K562 (cell line): Measurements from ENCODE around the gene HDAC5. TPM values are rescaled to one million over a fixed set of nuclear protein-coding genes. Genes with fewer than 3 reads are reported as not detected.

Source experiments
- ATAC-seq: fragments of 200-7000 bp; cut with Tn5 transposase; 3 replicates; pipeline ENCODE4 v1.9.1; 2020; ENCODE audit warnings: moderate library complexity
- BruUV-seq: library from RNA; stranded (reverse); fragments of 400-500 nt; replicated peaks from 2 replicates; lab custom pipeline; 2021; lab: Mats Ljungman, UMichigan
- CTCF ChIA-PET: fragments of 300-600 bp; formaldehyde crosslinking; extraction: SDS; loops from one replicate; lab custom pipeline; 2021; ENCODE audit warnings: low intra/inter-chr PET ratio; lab: Yijun Ruan, JAX
- POLR2A ChIA-PET: fragments of 300-600, 350-650 bp; sonication (Branson Sonifier 250); formaldehyde crosslinking; extraction: SDS; loops from one replicate; lab custom pipeline; 2021; ENCODE audit warnings: antibody characterized with exemption, inconsistent platforms; lab: Yijun Ruan, JAX
- DNase-seq, 4 experiments: peaks; one replicate each; pipeline versions ENCODE4 v3.0.0 to v3.0.0-alpha.2; 2011 to 2018; ENCODE audit warnings: low spot score in 3 of 4, mixed read lengths in 3 of 4; ENCODE audit errors: extremely low read depth in 1 of 4
- FAIRE-seq: peaks from 2 replicates; lab custom pipeline; 2011; peaks lifted over from hg19 to GRCh38; lab: Jason Lieb, UNC
- H2AFZ ChIP-seq: 2 replicates; pipeline ENCODE4 v1.6.0; 2011; ENCODE audit warnings: low read depth, low read length, control low read depth, inconsistent platforms
- H3K27ac ChIP-seq: fragments of 200-600 bp; 3 replicates; pipeline ENCODE4 v1.8.0; 2011; ENCODE audit warnings: low read depth, mild to moderate bottlenecking, control low read depth, inconsistent platforms, low read length, moderate library complexity, mixed read lengths; ENCODE audit errors: extremely low read depth
- H3K27me3 ChIP-seq, 2 experiments: fragments of 300-600 bp in 1 of 2; 2 replicates in 1 of 2; 3 replicates in 1 of 2; pipeline versions ENCODE4 v1.6.0 to v1.8.0; 2011; ENCODE audit warnings: inconsistent platforms in 2 of 2, low read length in 2 of 2, mild to moderate bottlenecking in 1 of 2, mixed read lengths in 1 of 2, moderate library complexity in 1 of 2; ENCODE audit not compliant: control insufficient read depth in 2 of 2, insufficient read depth in 2 of 2
- H3K36me3 ChIP-seq: fragments of 300-600 bp; 3 replicates; pipeline ENCODE4 v1.8.0; 2011; ENCODE audit warnings: mild to moderate bottlenecking, low read length, inconsistent platforms; ENCODE audit not compliant: control insufficient read depth, insufficient read depth
- H3K4me1 ChIP-seq, 2 experiments: fragments of 200-600 bp in 1 of 2; replicated peaks in 1 of 2; 2 replicates in 1 of 2; 3 replicates in 1 of 2; pipeline versions ENCODE4 v1.5.1 to v1.8.0; 2011; ENCODE audit warnings: inconsistent platforms in 2 of 2, low read length in 2 of 2, mild to moderate bottlenecking in 1 of 2, mixed read lengths in 1 of 2, moderate library complexity in 1 of 2; ENCODE audit not compliant: control insufficient read depth in 2 of 2, insufficient read depth in 2 of 2
- H3K4me2 ChIP-seq: 2 replicates; pipeline ENCODE4 v1.6.1; 2011; ENCODE audit warnings: low read length, control low read depth, inconsistent platforms, mixed read lengths; ENCODE audit not compliant: insufficient read depth
- H3K4me3 ChIP-seq: fragments of 200-600 bp; sonication (generic), shearing (Covaris generic); 2 replicates; pipeline ENCODE4 v1.5.1; 2016; ENCODE audit warnings: control low read depth, inconsistent platforms
- H3K79me2 ChIP-seq: fragments of 200-600 bp; 3 replicates; pipeline ENCODE4 v1.8.0; 2011; ENCODE audit warnings: low read length, inconsistent platforms; ENCODE audit not compliant: control insufficient read depth, insufficient read depth
- H3K9ac ChIP-seq, 2 experiments: 2 replicates each; pipeline versions ENCODE4 v1.6.0 to v1.6.1; 2011; ENCODE audit warnings: low read depth in 2 of 2, low read length in 2 of 2, control low read depth in 1 of 2, inconsistent platforms in 1 of 2, mild to moderate bottlenecking in 1 of 2, mixed read lengths in 1 of 2; ENCODE audit not compliant: insufficient read depth in 1 of 2
- H3K9me1 ChIP-seq: one replicate; pipeline ENCODE4 v1.6.0; 2011; ENCODE audit warnings: inconsistent platforms, mild to moderate bottlenecking, low read length, moderate library complexity; ENCODE audit not compliant: control insufficient read depth, insufficient read depth
- H3K9me3 ChIP-seq: replicated peaks from 2 replicates; pipeline ENCODE4 v1.5.1; 2011; ENCODE audit warnings: low read depth, low read length, inconsistent platforms; ENCODE audit not compliant: control insufficient read depth, insufficient read depth
- H4K20me1 ChIP-seq: replicated peaks from 2 replicates; pipeline ENCODE4 v1.6.1; 2011; ENCODE audit warnings: low read length, inconsistent platforms, mixed read lengths; ENCODE audit not compliant: control insufficient read depth, insufficient read depth
- BRF1 ChIP-seq: IDR thresholded peaks from 3 replicates; pipeline ENCODE4 v1.6.1; 2011; ENCODE audit warnings: borderline replicate concordance, mild to moderate bottlenecking; ENCODE audit not compliant: insufficient read length; ENCODE audit errors: extremely low read depth
- DIDO1 ChIP-seq: fragments of 450-650 bp; IDR thresholded peaks from 2 replicates; pipeline ENCODE4 v1.6.1; 2016; ENCODE audit warnings: low read depth, missing biosample characterization, missing genetic modification characterization
- HIVEP1 ChIP-seq: fragments of 250-450 bp; sonication (Bioruptor Pico); IDR thresholded peaks from 2 replicates; pipeline ENCODE4 v1.4.0; 2020; ENCODE audit warnings: mild to moderate bottlenecking
- HMGXB4 ChIP-seq: sonication (generic); formaldehyde crosslinking; IDR thresholded peaks from 2 replicates; pipeline ENCODE4 v1.8.1; 2023; ENCODE audit warnings: mild to moderate bottlenecking, missing genetic modification reagents
- IFI16 ChIP-seq: fragments of 250-450 bp; sonication (Bioruptor Pico); IDR thresholded peaks from 2 replicates; pipeline ENCODE4 v2.1.2; 2022; ENCODE audit warnings: mild to moderate bottlenecking, inconsistent platforms
- ILK ChIP-seq: fragments of 450-650 bp; IDR thresholded peaks from 2 replicates; pipeline ENCODE4 v1.6.1; 2016; ENCODE audit warnings: missing genetic modification characterization, low read depth, mild to moderate bottlenecking, missing compliant biosample characterization, moderate library complexity, borderline replicate concordance
- KDM2B ChIP-seq: fragments of 250-450 bp; sonication (Bioruptor Pico); IDR thresholded peaks from 2 replicates; pipeline ENCODE4 v1.8.0; 2021; ENCODE audit warnings: mild to moderate bottlenecking, moderate library complexity
- MAZ ChIP-seq, 2 experiments: fragments of 450-650 bp in 1 of 2; sonication (generic) in 1 of 2; formaldehyde crosslinking; IDR thresholded peaks in 1 of 2; conservative IDR thresholded peaks in 1 of 2; 2 replicates each; pipeline versions ENCODE4 v1.4.0 to v1.5.0; 2020; ENCODE audit warnings: mild to moderate bottlenecking in 1 of 2, missing genetic modification reagents in 1 of 2
- MLX ChIP-seq, 2 experiments: fragments of 450-650 bp in 1 of 2; sonication (generic) in 1 of 2; formaldehyde crosslinking; conservative IDR thresholded peaks; 2 replicates each; pipeline versions ENCODE4 v1.4.0 to v1.8.1; 2020 to 2022; ENCODE audit warnings: mild to moderate bottlenecking in 1 of 2, missing genetic modification reagents in 1 of 2
- PHF21A ChIP-seq: fragments of 450-650 bp; IDR thresholded peaks from 2 replicates; pipeline ENCODE4 v1.6.1; 2017; ENCODE audit warnings: low read depth, borderline replicate concordance
- RBM34 ChIP-seq: fragments of 200-400 bp; formaldehyde crosslinking; IDR thresholded peaks from 2 replicates; pipeline ENCODE4 v1.6.1; 2018; ENCODE audit warnings: low read length, borderline replicate concordance; ENCODE audit not compliant: insufficient read depth
- TARDBP ChIP-seq: fragments of 450-650 bp; IDR thresholded peaks from 2 replicates; pipeline ENCODE4 v1.6.1; 2016
- TCF15 ChIP-seq: fragments of 250-450 bp; sonication (Bioruptor Pico); IDR thresholded peaks from 2 replicates; pipeline ENCODE4 v1.8.0; 2022; ENCODE audit warnings: moderate library complexity, mild to moderate bottlenecking, inconsistent platforms
- THRB ChIP-seq: fragments of 450-650 bp; formaldehyde crosslinking; conservative IDR thresholded peaks from 2 replicates; pipeline ENCODE4 v1.4.0; 2022; ENCODE audit warnings: mild to moderate bottlenecking, missing genetic modification characterization
- TOE1 ChIP-seq, 2 experiments: fragments of 450-650 bp in 1 of 2; sonication (generic) in 1 of 2; formaldehyde crosslinking in 1 of 2; IDR thresholded peaks; 2 replicates each; pipeline versions ENCODE4 v1.7.1 to v1.8.0; 2016 to 2022; ENCODE audit warnings: borderline replicate concordance in 2 of 2, mild to moderate bottlenecking in 2 of 2, antibody characterized with exemption in 1 of 2, inconsistent platforms in 1 of 2, low read depth in 1 of 2, missing genetic modification reagents in 1 of 2, moderate library complexity in 1 of 2
- ZKSCAN1 ChIP-seq: fragments of 150-350 bp; IDR thresholded peaks from 2 replicates; pipeline ENCODE4 v1.6.1; 2016; ENCODE audit warnings: low read depth, low read length
- ZNF561 ChIP-seq: fragments of 450-650 bp; formaldehyde crosslinking; conservative IDR thresholded peaks from 2 replicates; pipeline ENCODE4 v1.4.0; 2020; ENCODE audit warnings: mild to moderate bottlenecking, moderate library complexity
- WGBS: fragments of 100-300 bp; shearing (Covaris generic); methylation state at CpG from one replicate; pipeline ENCODE4 v1.1.6; 2016; ENCODE audit warnings: low coverage, mixed read lengths; ENCODE audit not compliant: insufficient coverage; ENCODE audit errors: missing lambda C conversion rate; 5-methylcytosine and 5-hydroxymethylcytosine counted together
- in situ Hi-C: fragments of 300-500 bp; cut with MboI; formaldehyde crosslinking; loops from 4 replicates; pipeline ENCODE4 v1.15.0; 2018; ENCODE audit warnings: inconsistent platforms, mixed read lengths
- intact Hi-C: fragments of 100-400 bp; cut with micrococcal nuclease; formaldehyde crosslinking; loops from 2 replicates; pipeline ENCODE4 v1.14.2; 2022
- polyA plus RNA-seq, 8 experiments: library from polyadenylated mRNA; depleted of rRNA in 4 of 8; stranded (reverse) in 5 of 8; unstranded in 3 of 8; fragments of >200 nt; fragmentation: Nextera tagmentation in 2 of 8; fragmentation: Illumina TruSeq in 1 of 8; extraction: Ambion mirVana in 2 of 8; extraction: Trizol in 1 of 8; gene quantifications; 2 replicates each; pipeline versions ENCODE4 v1.2.1 to v1.2.3, GENCODE V29; 2011 to 2014; ENCODE audit warnings: inconsistent platforms in 1 of 8, missing spikeins in 1 of 8
- total RNA-seq, 7 experiments: library from RNA; depleted of rRNA in 6 of 7; stranded (reverse); fragments of >200 nt in 6 of 7; fragmentation: Illumina TruSeq in 2 of 7; extraction: Trizol in 2 of 7; gene quantifications; 2 replicates each; pipeline versions ENCODE4 v1.2.1 to v1.2.3, GENCODE V29; 2011 to 2021; ENCODE audit warnings: low replicate concordance in 1 of 7

HDAC5 gene
- total and polyA plus RNA-seq, 9 of the 15 experiments (the other 6 are each of a cell fraction or from before 2014, with no cell fraction given): 0.45 to 26.2 (median 16.4) TPM

- POLR2A ChIA-PET: interaction anchor here (0.7 to 1.6 kb wide), 4 partner anchors 8 to 109 kb away, joined by 3 to 5 read pairs (median 4); partner anchors contain the start of gene HDAC5
- H3K36me3 ChIP-seq: peaks cover 70% of the 10 kb centered on the region
- no peaks in the 10 kb centered on the region for H3K9me3 ChIP-seq
- H3K9me1 ChIP-seq: no peaks in the 10 kb centered on the region
- DNase-seq (no peak), FAIRE-seq (no peak), ATAC-seq (no peak)
- peaks cover 6 to 14% of the 10 kb centered on the region in 2 experiments; a peak in 3 of 5 replicates for H3K4me1 ChIP-seq
- no peak overlapping the region for H3K4me3 ChIP-seq
- peaks cover 92% of the 10 kb centered on the region for H3K79me2 ChIP-seq
- no peaks in the 10 kb centered on the region for H3K27me3 ChIP-seq
- H3K4me2 ChIP-seq: no peak overlapping the region
- WGBS: 71% methylated on average over 1 of the region's 1 CpG
- in situ Hi-C loops: no loop called here
- H2AFZ ChIP-seq: no peak overlapping the region
- peaks cover 10% of the 10 kb centered on the region; the same call in 1 of the 2 replicates for H4K20me1 ChIP-seq
- intact Hi-C loops: no loop called here
- H3K27ac ChIP-seq: no peak overlapping the region
- no peak overlapping the region for H3K9ac ChIP-seq
- CTCF ChIA-PET: no interaction called here
- no TSS peak for BruUV-seq
- no peak for TF ChIP-seq HIVEP1
- no peak for TF ChIP-seq DIDO1 (tag)
- no peak for TF ChIP-seq PHF21A
- TF ChIP-seq THRB (CRISPR knock-in tag): no peak
- TF ChIP-seq MAZ (CRISPR knock-in tag; conservative IDR thresholded peaks at IDR 0.05 in 1 of 2, IDR thresholded peaks at IDR 0.05 in 1 of 2): no peak
- no peak for TF ChIP-seq TARDBP
- TF ChIP-seq KDM2B (CRISPR knock-in tag): no peak
- TF ChIP-seq IFI16 (CRISPR knock-in tag): no peak
- TF ChIP-seq ZKSCAN1: no peak
- no peak for TF ChIP-seq TOE1 (IDR thresholded peaks at IDR 0.05; ENCODE audit: borderline replicate concordance)
- no peak for TF ChIP-seq TOE1 (CRISPR knock-in tag; IDR thresholded peaks at IDR 0.05; ENCODE audit: borderline replicate concordance, low read depth)
- TF ChIP-seq TCF15 (CRISPR knock-in tag): no peak
- no peak for TF ChIP-seq BRF1
- TF ChIP-seq RBM34: no peak
- TF ChIP-seq MLX (CRISPR knock-in tag; conservative IDR thresholded peaks at IDR 0.05): no peak
- no peak for TF ChIP-seq ZNF561 (CRISPR knock-in tag)
- TF ChIP-seq HMGXB4 (CRISPR knock-in tag): no peak
- no peak for TF ChIP-seq ILK (tag)
These were observed 62.0 kb downstream of the HDAC5 start for GRCh38 chr17:44061446-44061845.
